PFSK-1 (cell line): Measurements from ENCODE around the gene TMEM94.
A peak's percentile ranks its signal among the peaks of the same experiment; 100 is the strongest.

ENCODE experiments used
- FOXP2 ChIP-seq: optimal IDR thresholded peaks from 2 replicates; pipeline ENCODE3; 2011; ENCODE audit warnings: borderline replicate concordance, control low read depth, inconsistent platforms; ENCODE audit not compliant: insufficient read depth; ENCODE audit errors: extremely low read length, extremely low read depth
- POLR2AphosphoS5 ChIP-seq: IDR thresholded peaks from 2 replicates; pipeline ENCODE4 v1.6.1; 2012; ENCODE audit warnings: low read depth, mild to moderate bottlenecking, control low read depth, low read length, moderate library complexity
- SIN3A ChIP-seq: IDR thresholded peaks from 2 replicates; pipeline ENCODE4 v1.6.1; 2012; ENCODE audit warnings: mild to moderate bottlenecking, low read length, moderate library complexity, borderline replicate concordance; ENCODE audit not compliant: insufficient read depth
- TAF1 ChIP-seq: IDR thresholded peaks from 2 replicates; pipeline ENCODE4 v1.6.1; 2012; ENCODE audit warnings: low read length, control low read depth, borderline replicate concordance; ENCODE audit not compliant: insufficient read depth
- TF ChIP-seq, protein P1 (sequence below), 2 experiments: IDR thresholded peaks; 2 replicates each; pipeline versions ENCODE4 v1.6.1 to v1.8.0; 2011 to 2012; ENCODE audit warnings: low read depth in 2 of 2, low read length in 2 of 2, control low read depth in 1 of 2, inconsistent platforms in 1 of 2, mild to moderate bottlenecking in 1 of 2, moderate library complexity in 1 of 2; ENCODE audit not compliant: insufficient read depth in 1 of 2

Gene TMEM94

GRCh38 chr17:75454193-75454592 is 2.2 kb upstream of the TMEM94 start:
- TF ChIP-seq SIN3A (no peak), TAF1 (no peak), POLR2AphosphoS5 (no peak), FOXP2 (no peak)
- TF ChIP-seq, protein P1, sequence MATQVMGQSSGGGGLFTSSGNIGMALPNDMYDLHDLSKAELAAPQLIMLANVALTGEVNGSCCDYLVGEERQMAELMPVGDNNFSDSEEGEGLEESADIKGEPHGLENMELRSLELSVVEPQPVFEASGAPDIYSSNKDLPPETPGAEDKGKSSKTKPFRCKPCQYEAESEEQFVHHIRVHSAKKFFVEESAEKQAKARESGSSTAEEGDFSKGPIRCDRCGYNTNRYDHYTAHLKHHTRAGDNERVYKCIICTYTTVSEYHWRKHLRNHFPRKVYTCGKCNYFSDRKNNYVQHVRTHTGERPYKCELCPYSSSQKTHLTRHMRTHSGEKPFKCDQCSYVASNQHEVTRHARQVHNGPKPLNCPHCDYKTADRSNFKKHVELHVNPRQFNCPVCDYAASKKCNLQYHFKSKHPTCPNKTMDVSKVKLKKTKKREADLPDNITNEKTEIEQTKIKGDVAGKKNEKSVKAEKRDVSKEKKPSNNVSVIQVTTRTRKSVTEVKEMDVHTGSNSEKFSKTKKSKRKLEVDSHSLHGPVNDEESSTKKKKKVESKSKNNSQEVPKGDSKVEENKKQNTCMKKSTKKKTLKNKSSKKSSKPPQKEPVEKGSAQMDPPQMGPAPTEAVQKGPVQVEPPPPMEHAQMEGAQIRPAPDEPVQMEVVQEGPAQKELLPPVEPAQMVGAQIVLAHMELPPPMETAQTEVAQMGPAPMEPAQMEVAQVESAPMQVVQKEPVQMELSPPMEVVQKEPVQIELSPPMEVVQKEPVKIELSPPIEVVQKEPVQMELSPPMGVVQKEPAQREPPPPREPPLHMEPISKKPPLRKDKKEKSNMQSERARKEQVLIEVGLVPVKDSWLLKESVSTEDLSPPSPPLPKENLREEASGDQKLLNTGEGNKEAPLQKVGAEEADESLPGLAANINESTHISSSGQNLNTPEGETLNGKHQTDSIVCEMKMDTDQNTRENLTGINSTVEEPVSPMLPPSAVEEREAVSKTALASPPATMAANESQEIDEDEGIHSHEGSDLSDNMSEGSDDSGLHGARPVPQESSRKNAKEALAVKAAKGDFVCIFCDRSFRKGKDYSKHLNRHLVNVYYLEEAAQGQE (IDR thresholded peaks at IDR 0.05; ENCODE audit: insufficient read depth in 1 of 2, low read depth in 2 of 2, low read length in 2 of 2), result no peak

DNA sequence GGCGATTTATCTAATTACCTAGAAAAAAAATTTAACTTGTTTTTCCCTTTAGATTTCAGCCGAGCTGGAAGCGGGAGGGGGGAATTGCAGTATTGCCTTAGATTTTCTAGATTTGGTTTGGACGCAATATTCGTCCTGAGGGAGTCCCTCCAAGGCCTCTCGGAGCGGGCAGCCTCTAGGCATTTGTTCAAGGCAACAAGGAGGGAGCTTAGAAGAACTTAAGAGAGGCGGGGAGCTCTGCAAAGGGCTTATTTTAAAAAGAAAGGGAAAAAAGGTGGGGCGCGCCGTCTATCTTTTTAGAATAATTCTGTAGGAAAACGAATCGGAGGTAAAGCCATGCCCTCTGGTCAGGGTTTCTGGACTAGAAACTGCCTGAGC is 407 bp upstream of the TMEM94 start:
- TF ChIP-seq POLR2AphosphoS5, result peak; percentile 76; the same call in 1 of the 2 replicates
- TF ChIP-seq, protein P1 (IDR thresholded peaks at IDR 0.05; ENCODE audit: insufficient read depth in 1 of 2, low read depth in 2 of 2, low read length in 2 of 2), result no peak

DNA sequence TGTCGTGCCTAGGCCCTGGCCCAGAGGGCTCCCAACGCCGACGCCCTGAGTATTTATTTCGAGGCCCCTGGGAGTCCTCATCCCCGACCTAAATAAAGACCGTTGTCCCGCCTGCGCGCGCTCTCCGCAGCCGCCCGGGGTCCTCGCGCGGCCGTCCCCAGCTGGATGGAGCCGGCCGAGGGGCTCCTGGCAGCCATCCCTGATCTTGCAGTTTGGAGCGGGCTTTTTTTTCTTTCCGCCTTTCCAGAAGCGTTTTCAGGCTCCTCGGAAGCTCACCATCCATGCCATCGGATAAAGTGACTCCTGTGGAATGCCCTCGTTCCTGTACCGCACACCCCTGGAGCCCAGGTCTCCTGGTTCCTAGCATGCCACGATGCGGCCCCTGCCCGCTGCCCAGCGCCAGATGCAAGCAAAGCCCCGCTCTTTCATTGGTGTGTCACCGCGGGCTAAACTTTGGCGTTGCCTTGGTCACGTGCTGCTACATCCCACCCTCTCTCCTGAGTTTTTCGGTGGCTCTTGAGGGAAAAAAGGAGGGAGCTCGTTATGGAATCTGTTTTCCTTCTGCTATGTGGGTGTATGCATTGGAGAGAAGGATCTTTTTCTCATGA is 716 bp downstream of the TMEM94 start:
- TF ChIP-seq, protein P1 (IDR thresholded peaks at IDR 0.05; ENCODE audit: insufficient read depth in 1 of 2, low read depth in 2 of 2, low read length in 2 of 2), result no peak
- TF ChIP-seq TAF1, result no peak
- peak; percentile 32; the same call in 1 of the 2 replicates for TF ChIP-seq POLR2AphosphoS5
- TF ChIP-seq SIN3A, result peak; percentile 56; the same call in 1 of the 2 replicates
- peak; percentile 22 for TF ChIP-seq FOXP2

GRCh38 chr17:75459246-75459589 is 2.8 kb downstream of the TMEM94 start:
- TF ChIP-seq POLR2AphosphoS5, result no peak
- TF ChIP-seq SIN3A, result no peak
- no peak for TF ChIP-seq FOXP2
- TF ChIP-seq, protein P1 (IDR thresholded peaks at IDR 0.05; ENCODE audit: insufficient read depth in 1 of 2, low read depth in 2 of 2, low read length in 2 of 2), result no peak
- no peak for TF ChIP-seq TAF1
